ENCODE results near the gene PPP2R2B.

Gene PPP2R2B

DNA sequence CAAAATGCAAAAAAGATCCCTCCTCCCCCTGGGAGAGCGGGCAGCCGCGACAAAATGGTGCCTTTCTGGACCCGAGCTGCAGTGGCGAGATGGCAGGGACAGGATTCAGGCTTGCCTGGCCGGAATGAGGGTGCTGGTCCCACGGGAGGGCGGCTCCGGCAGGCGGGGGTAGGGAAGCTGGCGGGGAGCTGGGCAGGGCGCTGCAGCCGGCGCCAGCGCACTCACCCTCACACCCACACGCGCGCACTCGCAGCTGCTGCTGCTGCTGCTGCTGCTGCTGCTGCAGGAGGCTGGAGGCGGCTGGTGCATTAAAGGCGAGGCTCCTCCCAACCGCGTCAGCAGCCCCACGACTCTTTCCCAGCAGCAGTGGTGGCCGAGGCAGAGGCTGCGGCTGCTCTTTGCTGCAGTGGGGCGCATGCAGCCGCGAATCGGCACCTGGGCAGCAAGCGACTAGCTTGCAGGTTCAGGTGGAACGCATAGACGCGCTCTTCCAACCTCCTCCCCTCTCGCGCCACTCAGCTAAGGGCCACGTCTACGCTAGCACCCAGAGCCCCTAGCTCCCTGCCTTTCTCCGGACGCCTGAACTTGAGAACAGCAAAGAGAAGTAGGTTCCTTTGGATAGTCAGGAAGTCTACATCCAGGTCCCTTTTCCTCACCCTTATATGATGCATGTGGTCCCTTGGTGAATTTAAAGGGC lies at the start of gene PPP2R2B:
TSS of gene PPP2R2B (minus strand) at position 282 of the 697 bp plus-strand sequence.
- peak; percentile 61 for DNase-seq

DNA sequence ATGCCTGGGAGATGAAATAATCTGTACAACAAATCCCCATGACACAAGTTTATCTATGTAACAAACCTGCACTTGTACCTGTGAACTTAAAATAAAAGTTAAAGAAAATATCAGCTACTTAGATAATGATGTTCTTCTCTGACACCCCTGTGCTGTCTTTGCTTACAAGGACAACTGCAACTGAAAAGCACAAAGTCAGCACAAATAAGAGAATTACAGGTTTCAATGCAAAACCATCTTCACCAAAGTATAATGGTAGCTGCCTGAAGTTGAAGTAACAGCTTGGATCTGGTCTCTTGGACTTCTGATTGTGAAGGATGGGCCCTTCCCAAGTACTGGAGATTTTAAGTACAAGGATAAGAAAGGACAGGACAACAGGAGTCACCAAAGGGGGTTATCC lies 45.6 kb upstream of the PPP2R2B start:
- no peak for DNase-seq

DNA sequence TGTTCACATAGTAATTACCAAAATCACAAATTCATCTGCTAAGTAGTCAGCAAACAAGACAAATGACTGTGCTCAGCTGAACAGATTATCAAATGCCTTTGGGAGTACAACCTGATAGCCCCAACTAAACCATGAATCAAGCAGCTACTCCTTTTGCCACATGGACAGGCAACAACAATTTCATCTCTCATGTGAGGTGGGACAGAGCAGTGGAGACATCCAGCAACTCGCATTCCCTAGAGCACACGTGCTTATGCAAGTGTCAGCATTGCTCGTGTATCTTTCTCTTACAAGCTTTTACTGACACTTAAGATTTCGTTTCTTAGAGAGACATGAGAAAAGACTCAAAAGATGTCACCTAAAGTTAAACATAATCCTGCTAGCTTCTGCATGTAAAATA lies 42.7 kb upstream of the PPP2R2B start:
- no peak for DNase-seq

DNA sequence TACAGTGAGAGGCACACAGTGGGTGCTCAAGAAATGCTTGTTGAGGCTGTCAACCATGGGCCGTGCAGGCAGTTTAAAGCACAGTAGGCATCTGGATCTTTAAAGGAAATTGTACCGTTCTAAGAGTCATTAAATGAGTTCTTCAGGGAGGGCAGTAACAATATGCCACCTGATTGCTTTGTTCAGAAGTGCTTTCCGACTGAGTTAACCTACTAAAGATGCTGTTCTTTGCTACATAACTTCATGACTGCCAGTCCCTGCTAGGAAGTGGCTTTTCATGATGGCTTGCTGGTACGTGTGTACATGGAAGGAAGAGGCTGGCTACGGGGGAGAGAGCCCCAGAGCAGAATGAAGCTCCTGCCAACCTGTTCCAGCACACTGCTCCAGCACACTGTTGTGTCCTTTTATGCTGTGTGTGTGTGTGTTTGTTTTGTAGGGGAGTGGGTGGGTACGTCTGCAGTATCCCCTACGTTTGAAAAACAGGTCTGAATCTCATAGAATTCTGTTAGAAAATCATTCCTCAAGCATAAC lies 41.9 kb upstream of the PPP2R2B start:
- no peak for DNase-seq

DNA sequence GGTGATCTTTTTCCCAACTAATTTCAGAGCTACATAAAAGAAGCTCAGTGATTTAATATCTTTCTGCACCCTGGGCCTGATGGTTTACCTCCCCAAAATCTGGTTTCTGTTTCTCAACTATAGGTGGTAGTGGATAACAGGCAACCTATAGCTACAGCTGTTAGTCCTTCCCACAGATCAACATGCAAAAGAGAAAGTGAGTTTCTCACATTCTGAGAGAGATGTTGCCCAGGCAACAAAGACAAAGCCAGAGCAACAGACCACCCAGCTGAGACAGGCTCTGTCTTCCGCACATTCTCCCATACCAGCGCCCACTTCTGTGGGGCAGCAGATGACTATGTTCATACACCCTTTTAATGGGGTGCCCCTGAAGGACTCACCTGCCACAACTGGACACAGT lies 40.7 kb upstream of the PPP2R2B start:
- DNase-seq, result no peak

DNA sequence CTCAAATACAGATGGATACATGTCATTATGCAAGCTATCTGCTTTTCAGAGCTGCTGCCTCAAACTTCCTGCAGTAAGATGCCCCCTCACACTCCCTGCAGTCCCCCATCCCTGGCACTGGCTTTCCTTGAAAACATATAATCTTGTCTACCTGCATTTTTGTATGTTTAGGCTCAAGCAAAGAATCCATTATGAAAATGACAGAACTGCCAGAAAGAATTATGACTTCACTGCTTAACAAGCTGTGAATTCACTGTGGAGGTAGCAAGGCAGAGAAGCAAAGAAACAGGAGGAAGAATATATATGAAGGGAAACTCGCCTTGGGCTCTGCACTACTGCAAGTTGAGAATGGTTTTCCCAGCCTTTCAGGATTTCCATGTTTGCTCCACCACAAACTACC lies 39.4 kb upstream of the PPP2R2B start:
- DNase-seq, result no peak

DNA sequence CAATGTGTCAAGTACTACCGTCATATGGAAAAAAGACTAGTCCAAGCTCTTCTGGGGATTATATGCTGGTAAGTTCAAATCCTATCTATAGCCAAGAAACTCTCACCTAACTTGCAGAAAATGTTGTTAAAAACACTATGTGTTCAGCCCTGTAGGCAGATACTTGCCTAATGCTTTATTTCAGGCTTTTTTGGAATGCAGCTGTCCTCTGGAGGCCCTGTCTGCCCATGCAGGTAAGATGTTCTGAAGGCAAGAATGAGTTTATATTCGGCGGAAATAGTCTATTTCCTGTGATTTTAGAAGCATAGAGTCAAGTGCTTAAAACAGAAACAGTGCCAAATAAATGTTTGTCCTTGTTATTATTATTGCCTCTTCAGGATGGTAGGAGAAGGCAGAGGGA lies 34.3 kb upstream of the PPP2R2B start:
- no peak for DNase-seq

DNA sequence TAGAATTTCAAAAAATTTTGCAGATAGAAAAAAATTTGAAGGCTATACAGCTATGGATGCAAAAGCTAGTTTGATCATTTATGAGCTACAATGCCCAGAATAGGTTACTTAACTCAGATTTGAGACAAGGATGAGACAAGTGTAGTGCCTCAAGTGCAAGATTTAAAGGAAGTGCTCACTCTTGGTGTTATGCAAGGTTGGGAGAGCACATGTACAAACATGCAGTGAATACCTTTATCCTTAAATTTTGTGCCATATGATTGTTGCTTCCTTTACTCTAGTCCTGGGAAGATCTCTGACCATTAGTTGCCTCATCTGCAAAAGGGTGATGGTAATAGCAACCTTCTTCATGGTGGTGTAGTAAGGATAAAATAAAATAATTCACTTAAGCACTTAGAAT lies 31.7 kb upstream of the PPP2R2B start:
- no peak for DNase-seq

DNA sequence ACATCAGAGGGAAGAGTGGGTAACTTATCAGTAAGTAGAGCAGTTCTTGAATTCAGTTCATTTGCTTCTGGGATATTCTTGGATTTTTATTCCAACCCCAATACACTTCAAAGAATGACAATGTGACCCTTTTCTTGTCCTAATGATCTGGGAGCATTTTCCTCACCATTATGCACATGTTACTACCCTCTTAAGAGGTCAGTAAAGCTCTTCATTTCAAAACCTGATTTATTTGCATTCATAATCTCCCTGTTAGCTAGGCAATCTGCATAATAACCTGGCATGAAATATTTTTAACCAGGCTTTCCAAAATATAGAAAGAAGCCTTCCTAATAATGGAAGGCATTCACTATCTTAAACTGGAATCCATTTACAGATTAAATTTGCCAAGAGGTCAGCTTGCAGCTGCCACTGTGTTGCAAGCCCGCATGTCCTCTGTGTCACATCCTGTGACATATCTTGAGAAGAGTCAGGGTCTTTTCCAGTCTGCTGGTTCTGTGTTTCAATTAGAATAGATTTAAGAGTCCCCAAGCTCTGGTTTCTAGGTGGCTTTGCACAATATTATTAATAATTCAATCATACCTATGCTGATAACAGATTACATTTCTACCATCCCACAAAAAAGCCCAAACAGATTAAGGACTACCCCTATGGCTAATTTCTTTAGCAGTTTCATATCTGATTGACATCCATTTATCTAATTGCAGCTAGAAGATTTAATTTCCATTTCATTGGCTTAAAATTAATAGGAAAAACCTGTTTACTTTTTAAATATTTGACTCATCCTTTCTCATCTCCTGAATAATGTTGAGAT lies 30.9 kb upstream of the PPP2R2B start:
- DNase-seq, result no peak

DNA sequence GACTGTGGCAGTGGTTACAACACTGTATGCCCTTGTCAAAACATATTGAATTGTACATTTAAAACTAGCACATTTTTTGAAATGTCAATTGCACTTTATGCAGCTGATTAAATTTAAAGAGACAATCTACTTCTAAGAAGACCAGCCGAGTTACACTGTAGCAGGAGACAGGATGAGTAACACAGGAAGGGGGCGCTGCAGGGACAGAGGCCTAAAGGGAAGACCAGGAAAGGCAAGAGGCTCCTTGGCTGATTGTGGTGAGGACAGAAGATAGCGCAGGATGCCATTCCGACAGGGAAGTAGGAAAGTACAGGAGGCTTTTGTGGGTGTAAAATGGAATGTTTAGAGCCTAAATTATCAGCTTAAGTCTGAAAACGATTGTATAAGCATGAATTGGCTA lies 28.2 kb upstream of the PPP2R2B start:
- DNase-seq, result no peak

DNA sequence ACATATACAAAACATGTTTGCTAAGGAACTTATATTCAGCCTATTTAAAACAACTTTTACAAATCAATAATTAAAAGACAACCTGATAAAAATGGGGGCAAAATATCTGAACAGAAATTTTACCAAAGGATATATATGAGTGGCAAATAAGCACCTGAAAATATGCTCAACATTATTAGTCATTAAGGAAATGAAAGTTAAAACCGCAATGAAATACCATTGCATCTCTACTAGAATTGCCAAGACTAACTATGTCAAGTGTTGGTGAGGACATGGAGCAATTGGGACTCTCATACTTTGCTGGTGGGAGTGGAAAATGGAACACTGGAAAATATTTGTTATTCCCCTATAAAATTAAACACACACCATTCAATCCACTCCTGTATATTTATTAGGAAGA lies 26.3 kb upstream of the PPP2R2B start:
- DNase-seq, result no peak

DNA sequence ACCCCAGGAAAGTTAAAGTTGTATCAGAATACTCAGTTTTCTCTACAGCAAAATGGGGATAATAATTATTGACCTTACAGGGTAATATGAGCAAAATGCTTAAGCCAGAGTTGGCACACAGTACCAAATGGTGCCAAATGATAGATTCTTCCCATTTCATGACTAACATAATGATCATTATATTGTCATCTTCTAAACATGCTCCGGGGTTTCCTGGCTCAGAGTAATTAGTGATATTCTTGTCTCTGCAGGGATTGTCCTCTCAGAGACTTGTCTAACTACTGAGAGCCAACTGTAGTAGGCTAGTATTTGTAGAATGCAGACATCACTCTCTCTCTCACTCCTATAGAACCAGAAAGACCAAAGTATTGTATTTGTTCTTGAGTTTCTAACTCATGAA lies 25.2 kb upstream of the PPP2R2B start:
- no peak for DNase-seq

DNA sequence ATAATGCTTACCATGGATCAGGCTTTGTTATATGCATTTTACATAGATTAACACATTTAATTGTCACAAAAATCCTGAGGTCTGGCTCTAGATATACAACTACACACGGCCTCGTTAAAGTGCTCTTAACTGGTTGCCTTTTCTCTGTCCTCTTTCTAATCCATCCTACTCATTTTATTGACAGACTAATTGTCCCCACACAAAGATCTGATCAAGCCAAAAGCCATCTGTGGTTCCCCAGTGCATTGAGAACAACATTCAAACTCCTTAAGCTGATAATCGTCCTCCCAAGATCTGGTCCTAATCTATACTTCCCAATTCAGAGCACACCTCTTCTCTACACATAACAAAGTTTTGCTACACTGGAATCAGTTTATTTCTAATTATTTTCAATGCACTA lies 23.9 kb upstream of the PPP2R2B start:
- DNase-seq, result no peak

DNA sequence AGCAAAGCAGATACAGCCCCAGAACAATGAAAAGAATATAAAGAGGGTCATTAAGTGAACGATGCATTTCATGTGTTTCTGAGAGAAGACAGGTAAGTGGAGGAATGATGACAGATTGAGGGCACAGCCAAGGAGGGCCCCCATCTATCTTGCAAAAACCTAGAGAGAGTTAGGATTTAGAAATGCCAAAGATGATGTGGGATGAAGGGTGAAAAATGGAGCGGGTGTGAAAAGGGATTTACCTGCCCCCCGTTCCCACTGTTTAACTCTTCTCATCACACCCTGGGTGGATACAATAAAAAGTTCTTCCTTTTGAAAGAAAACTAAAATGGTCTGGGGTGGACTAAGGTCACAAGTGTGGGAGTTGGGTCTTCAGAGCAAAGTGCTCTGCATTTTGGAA lies 18.5 kb upstream of the PPP2R2B start:
- DNase-seq, result no peak

DNA sequence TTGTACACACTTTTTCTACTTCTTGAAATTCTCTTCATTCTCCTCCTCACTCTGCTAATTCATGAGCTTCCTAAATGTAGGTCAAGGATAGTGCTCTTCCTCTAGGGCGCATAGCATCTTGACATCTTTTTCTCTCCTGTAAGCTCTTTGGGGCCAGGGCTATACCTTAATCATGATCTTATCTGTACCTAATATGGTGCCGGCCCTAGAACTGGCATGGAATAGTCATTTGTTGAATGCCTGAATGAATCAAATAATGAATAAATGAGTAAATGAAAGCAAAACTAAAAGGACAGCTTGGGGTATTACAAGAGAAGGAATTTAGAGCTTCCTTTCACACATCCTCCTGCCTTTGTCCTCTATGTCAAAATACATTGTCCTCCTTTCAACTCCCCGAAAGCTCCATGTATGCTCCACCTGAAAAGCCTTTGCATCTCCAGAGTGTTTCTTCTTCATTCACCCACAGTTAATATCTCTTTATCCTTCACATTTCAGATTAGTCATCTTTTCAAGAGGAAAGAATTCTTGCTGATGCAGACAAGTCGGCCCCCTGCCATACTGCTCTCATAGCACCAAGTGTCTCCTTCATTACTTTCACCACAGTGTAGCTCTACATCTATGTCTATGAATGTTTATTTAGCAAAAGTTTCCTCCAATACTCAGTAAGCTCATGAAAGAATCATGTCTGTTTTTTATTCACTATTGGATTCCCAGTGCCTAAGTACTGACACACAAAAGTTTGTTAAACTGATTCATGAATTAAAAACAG lies 16.4 kb upstream of the PPP2R2B start:
- no peak for DNase-seq

DNA sequence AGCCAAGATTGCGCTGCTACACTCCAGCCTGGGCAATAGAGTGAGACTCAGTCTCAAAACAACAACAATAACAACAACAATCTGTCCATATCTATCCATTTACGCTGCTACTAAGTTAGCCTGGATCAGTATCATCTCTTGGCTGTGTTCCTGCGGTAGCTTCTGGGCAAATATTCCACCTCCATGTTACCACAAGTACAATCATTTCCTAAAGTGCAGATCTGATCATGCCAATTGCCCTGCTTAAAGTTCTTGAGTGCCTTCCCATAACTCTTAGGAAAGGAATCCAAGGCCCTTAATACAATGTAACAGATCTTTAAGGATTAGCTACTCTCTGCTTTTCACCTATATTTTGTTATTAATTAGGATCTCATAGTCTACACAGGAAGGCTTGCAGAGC lies 15.4 kb upstream of the PPP2R2B start:
- no peak for DNase-seq

DNA sequence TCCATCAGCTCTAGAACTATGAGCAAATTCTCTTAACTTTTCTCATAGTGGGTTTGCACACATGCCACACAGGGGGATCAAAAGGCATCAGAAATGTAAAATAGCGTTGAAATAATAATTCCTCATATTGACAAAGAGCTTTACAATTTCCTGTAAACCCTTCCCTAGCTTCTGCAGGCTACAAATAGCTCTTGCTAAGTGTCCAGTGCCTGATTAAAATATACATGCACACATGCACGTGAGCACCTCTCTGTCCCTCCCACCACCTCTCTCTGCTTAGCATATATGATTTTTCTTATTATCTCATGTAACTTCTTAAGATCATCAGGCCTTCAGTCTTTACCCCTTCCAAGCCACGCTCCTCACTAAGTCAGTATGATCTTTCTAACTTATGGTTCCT lies 13.7 kb upstream of the PPP2R2B start:
- DNase-seq, result no peak

DNA sequence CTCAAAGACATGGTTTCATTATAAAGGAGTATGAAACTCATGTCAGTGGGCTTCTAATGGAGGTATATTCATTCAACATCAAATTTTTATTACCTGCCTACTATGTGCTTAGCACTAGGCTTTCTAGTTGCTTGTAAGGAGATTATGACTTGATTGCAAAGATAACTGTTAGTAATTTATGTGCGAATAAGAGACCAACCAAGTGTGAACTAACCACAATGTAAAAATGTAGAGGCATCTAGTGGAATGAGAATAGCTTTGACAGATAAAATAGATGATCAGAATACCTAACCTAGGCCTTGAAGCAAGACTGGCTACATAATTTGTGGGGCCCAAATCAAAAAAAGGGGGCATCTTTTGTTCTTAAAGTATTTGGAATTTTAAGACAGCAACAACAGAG lies 13.0 kb upstream of the PPP2R2B start:
- DNase-seq, result no peak

DNA sequence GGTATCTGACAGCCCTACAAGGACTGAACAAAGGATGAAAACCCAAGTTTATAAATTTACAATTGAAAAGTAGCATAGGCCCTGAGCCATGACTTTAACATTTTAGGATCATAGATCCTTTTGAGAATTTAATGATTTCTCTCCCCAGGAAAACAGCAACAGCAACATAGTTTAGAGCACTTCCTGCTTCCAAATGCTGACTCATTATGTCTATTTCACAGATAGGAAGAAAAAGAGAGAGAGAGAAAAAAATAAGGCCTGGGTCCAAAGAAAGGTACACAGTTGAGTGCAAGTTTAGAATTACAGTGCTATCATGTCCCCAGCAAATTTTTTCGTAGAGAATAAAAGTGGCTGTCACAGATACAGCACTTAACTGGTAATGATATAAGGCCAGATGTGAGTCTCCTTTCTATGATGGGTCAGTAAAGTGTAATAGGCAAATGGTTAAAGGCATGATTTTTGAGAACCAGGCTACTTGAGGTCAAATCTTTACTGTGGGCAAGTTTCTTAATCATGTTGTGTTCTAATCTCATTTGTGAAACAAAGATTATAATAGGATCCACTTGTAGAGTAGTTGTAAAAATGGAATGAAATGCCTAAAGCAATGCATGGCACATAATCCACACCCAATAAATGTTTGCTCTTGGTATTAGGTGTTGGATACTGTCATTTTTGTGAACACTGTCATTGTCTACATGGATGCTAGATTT lies 12.3 kb upstream of the PPP2R2B start:
- DNase-seq, result no peak

DNA sequence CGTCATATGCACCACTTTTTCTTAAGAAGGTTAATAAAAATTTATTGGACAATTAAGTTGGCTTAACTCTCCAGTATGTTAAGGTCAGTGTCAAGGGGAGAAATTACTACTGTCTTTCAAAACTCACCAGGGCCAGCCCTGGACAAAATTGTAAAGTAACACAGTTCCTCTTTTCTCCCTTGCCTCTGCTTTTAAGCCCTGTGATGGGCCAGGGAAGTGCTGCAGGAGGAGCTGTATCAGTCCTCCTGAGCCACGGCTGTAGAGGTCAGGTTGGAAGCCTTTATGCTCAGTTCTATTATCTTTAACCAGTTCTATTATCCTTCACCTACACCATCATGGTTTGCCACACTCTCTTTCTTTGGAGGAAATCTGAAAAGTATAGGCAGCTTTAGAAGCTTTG lies 11.5 kb upstream of the PPP2R2B start:
- DNase-seq, result no peak

DNA sequence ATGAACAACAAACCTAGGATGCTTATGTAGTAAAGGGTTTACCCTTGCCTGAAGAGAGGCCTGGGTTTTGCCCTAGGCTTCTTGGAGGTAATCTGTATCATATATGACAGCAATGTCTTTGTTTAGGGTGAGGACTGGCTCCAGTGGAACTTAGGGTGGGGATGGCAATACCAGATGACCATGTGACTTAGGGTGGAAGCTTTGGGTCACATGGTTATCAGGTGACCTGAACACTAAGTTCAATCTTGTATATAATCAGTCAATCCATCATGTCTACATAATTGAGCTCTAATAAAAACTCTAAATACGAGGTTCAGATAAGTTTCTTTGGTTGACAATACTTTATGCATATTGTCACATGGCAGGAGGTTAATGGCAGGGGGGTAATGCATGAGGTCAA lies 10.6 kb upstream of the PPP2R2B start:
- no peak for DNase-seq

DNA sequence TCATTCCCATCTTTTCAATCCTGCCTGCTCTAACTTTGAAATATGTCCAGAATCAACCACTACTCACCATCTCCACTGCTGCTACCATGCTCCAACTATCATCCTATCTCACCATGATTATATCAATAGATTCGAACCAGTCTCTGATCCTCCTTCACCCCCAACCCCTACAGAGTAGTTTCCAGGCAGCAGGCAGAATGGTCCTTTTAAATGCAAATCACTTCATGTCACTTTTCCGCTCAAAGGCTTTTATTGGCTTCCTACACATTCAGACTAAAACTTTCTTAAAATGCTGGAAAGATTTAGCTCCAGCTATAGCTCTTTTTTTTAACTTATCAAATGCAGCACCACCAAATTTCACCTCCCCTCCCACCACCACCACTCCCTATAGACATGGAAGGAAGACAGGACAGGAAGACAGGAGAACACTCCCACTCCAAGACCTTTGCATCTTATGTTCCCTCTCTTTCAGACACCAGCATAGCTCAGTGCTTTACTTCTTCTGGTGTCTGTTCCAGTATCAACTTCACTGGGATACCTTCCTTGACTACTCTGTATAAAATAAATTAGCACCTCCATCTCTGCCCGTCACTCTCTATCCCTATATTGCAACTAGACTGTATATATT lies 9.9 kb upstream of the PPP2R2B start:
- DNase-seq, result no peak
